SH-SY5Y (cell line): ENCODE measurements around the gene TAOK3.

Experiments
- GATA2 ChIP-seq: IDR thresholded peaks from 2 replicates; pipeline ENCODE4 v1.6.1; 2011; ENCODE audit warnings: mild to moderate bottlenecking, low read depth, low read length
- GATA3 ChIP-seq: IDR thresholded peaks from 2 replicates; pipeline ENCODE4 v1.6.1; 2011; ENCODE audit warnings: low read depth, mild to moderate bottlenecking, low read length, moderate library complexity

DNA sequence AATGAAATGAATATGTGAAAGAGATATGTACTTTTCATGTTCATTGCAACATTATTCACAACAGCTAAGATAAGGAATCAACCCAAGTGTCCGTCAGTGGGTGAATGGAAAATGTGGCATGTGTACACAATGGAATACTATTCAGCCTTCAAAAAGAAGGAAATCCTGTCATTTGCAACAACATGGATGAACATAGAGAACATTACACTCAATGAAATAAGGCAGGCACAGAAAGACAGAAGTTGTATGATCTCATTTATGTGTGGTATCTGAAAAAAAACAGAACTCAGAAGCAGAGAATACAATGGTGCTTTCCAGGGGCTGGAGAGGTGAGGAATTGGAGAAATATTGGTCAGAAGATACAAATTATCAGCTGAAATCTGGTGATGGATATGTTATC lies 54.0 kb downstream of the TAOK3 start:
- TF ChIP-seq GATA2 = no peak
- no peak for TF ChIP-seq GATA3
